ENCODE results near the gene PCBP3.

DNA sequence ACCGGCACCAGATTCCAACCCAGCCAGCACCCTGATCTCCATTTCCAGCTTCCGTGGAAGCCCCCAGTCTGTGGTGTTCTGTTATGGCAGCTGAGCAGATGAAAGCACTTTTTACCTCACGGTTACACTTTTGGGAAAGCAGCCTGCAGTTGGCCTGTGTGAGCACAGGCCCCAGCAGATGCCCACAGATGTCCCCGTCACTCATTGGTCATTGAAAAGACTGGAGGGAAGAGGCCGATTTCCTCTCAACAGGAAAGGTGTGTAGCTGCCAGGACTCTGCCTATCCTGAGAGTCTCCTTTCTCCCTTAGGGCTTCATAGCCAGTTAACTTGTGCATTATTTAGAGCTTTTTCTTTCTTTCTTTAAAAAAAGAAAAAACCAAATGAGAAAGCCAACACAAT lies 123.0 kb downstream of the PCBP3 start:
- TF ChIP-seq TAF1 (IDR thresholded peaks at IDR 0.05; ENCODE audit: borderline replicate concordance, low read depth, low read length) (no peak), POLR2A (IDR thresholded peaks at IDR 0.05; ENCODE audit: low read depth, low read length) (no peak)
